Measurements from ENCODE around the gene SGF29. TPM values are rescaled to one million over a fixed set of nuclear protein-coding genes. Genes with fewer than 3 reads are reported as not detected.
"Not testable (repeated sequence)": the region's sequence is repeated elsewhere in the genome, so short reads cannot be mapped to it uniquely, and the experiment has no call there.

The SGF29 gene
- polyA plus RNA-seq, 4 donors, result 20.1 to 25.4 (median 20.9) TPM

DNA sequence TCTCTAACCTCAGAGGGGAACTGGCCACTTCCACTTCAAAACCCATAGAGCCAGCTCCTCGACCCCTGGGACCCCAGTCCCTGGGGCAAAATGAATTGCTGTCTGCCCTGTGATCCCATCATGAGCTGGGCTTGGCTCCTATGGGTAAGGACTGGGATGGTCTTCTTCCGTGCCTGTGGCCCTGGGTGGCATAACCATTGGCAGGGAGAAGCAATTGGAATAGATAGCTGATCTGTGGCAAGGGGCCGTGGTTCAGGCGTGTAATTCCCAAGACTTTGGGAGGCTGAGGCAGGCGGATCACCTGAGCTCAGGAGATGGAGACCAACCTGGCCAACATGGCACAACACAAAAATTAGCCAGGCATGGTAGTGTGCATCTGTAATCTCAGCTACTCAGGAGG lies 38.8 kb downstream of the SGF29 start:
- DNase-seq (ENCODE audit: low read depth in 4 of 4, low spot score in 3 of 4), result no peak

DNA sequence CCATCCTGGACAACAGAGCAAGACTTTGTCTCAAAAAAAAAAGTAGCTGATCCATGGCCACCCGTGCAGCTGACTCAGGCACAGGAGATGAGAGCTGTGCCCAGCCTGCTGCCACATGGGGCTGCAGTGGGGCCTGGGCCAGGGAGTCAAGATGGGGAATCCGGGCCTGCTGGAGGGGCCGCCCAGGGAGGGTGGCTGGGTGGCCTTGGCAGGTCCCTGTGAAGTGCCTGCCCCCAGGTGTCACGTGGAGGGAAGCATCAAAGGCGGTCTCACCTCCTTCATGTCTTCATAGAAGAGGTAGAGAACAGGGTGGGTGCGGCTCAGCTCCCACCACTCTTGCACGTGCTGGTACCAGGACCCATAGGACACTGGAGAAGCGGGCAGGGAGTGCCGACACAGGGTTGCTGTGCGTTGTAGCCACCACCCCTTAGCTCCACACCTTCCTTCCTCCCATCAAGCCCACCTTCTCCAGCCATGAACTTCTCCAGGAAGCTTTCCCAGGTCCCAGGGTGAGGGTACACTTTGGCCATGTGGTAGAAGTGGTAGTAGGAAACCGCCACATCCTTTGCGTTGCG lies 39.3 kb downstream of the SGF29 start:
- DNase-seq (ENCODE audit: low read depth in 4 of 4, low spot score in 3 of 4), result no peak

DNA sequence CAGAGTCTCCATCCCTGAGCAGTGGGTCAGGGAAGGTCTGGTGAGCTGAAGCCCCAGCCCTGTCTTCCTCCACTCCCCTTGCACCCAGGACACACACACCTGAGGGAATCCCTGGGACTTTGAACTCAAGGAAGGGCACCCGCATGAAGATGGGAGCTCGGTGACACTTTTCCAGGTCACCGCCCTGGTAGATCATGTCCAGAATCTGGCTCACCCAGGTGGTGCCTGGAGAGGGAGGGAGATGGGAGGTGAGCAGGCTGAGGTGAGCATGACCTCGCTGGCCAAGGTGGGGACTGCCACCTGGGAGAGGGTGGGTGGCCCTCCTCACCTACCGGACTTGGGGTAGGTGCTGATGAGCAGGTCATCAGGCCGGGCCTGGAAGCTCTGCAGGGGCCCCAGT lies 41.7 kb downstream of the SGF29 start:
- not testable (repeated sequence) for DNase-seq (ENCODE audit: low read depth in 4 of 4, low spot score in 3 of 4)

DNA sequence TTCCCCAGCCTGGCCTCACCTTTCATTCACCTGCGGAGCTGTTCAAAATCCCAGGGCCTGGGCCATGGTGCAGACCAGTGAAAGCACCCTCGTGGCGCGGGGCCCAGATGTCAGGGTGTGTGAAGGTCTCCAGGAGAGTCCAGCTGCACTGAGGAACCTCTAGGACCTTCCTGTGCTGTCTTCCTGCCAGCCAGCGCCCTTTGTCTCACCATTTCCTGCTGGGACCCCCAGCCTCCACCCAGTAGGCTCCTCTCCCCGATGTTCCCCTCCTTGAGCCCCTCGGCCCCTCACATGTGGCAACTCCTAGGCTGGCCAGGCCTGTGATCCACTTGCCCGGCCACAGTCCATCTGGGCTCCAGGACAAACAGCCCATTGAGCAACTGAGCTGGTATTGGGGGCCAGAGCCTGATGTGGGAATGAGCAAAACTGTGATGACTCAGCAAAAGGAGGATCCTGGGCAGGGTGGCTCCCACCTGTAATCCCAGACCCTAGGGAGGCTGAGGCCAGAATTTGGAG lies 42.5 kb downstream of the SGF29 start:
- DNase-seq (ENCODE audit: low read depth in 4 of 4, low spot score in 3 of 4), result no peak

DNA sequence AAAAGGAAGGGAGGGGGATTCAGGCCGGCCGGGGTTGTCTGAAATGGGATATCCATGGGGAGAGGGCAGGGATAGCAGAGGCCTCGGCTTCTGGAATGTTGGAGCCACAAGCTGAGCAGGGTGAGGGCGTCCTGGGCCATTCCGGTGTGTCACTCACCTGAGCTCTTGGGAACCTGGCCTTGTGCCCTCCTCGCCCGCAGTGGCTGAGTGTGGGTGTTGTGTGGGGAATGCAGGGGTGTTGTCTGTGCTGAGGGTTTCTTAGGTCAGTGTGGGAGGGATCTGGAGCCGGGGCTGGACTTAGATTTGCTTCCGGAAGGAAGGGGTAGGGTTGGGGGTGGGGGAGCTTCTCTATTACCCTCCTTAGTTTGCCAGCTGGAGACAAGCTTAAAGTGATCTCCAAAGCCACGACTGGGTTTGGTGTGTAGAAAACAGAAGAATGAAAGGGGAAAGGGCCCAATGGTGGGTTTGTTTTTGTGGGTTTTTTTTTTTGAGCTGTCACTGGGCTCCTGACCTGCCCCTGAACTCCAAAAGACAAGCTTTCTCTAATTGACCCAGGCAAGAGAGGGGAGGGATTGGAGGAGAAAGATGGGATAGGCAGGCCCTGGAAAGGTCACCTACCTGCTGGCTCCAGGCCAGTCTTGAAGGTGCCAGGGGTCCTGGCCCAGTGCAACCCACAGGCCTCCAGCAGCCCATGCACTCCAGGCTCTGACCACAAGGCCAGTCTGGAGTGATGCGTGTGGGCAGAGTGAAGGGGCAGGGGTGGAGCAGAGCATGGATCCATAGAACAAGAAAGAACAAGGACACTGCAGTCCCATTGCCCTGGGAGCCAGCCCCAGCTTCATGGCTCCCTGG lies 43.3 kb downstream of the SGF29 start, which contains the start of gene SULT1A2:
Gene SULT1A2, minus strand, starts transcription at position 211 of the 852 bp plus-strand sequence. CDS start 1,120 bp downstream, outside the sequence.
- peak in 1 of 4 donors; percentile 39 for DNase-seq (ENCODE audit: low read depth in 4 of 4, low spot score in 3 of 4)

DNA sequence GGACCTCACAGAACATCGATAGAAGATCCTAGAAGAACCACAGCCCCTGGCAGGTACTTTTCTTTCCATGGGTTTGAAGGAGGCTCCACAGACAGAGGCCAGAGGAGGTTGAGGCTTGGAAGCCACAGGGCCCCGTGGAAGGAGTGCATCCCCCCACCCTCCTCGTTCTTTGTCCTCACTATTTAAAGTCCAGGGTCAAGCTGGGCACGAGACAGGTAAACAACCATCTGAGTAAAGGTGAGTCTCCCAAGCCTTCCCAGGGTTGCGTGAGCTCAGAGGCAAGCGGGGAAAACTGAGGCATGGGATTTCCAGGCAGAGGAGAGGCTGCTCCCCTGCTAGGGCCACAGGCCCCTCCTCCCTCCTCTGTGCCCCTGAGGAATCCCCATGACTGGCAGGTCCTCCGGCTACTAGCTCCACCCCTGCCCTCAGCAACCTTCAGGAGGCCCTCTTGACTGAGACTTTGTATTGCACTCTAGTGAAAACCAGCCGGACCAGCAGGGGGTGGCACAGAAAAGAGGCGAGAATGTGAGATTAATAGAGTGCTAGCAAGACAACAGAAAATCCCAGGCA lies 44.1 kb downstream of the SGF29 start:
- DNase-seq (ENCODE audit: low read depth in 4 of 4, low spot score in 3 of 4), result no peak

DNA sequence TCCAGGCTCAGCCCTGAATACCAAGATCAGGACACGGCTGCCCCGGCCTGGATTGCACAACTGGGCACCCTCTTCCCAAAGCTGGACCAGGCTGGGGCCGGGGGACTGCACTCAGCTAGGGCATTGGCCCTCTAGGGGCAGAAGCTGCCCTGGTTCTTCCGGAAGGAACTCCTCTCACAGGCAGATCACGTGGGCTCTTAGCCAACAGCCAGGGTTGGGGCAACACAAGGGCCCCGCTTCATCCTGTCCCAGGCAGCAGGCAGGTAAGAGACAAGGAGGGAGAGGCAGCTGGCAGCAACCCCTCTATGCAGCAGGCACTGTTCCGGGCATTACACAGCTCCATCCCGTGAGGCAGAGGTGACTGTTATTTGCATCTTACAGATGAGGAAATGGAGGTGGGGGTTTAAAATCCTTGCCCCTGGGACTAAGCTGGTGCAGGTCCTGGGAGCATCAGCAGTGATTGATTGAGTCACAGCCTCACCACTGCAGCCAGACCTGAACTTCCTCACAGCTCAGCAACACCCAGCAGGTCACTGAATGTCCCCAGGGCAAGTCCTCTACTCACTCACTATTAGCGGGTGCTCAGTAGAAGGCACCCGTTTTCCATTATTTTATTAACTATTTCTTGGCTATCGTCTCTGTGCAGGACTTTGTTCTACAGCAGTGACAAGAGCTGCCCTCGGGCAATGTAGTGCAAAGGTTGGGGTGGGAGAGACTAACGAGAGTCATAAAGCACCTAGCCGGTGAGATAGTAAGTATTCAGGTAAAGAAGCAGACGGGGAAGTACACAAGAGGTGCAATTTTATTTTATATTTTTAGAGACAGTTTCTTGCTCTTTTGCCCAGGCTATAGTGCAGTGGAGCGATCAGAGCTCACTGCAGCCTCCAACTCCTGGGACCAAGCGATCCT lies 45.9 kb downstream of the SGF29 start:
- DNase-seq (ENCODE audit: low read depth in 4 of 4, low spot score in 3 of 4), result not testable (repeated sequence)

DNA sequence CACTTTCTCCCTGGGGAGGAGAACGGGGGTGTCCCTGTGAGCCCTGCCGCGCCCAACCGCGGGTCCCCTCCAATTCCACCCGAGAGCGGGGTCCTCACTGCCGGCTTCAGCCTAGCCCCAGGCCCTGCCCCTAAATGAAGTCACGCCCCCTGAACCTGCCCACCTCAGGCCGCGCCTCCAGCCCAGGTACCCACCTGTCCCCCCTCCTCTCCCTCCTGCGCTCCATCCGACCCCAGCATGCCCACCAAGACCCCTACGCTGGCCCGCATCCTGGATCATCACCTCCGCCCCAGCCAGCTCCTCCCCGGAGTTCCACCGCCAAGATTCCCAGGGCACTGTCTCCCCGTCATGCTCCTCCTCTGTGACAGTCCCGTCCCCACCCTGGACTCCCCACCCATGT lies 47.2 kb downstream of the SGF29 start:
- not testable (repeated sequence) for DNase-seq (ENCODE audit: low read depth in 4 of 4, low spot score in 3 of 4)

DNA sequence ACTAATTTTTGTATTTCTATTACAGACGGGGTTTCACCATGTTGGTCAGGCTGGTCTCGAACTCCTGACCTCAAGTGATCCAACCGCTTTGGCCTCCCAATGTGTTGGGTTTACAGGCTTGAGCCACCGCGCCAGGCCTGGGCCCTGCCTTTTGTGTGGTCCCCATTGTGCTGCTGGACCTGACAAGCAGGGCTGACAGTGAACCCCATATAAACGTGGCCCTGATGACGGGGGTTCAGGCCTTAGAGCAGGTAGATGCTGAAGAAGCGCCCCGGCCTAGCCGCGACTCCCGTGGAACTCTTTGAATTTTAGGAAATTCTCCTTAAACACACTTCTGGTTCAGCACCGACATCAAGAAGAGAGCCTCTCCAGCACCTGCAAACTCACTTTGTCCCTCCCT lies 47.9 kb downstream of the SGF29 start:
- not testable (repeated sequence) for DNase-seq (ENCODE audit: low read depth in 4 of 4, low spot score in 3 of 4)

DNA sequence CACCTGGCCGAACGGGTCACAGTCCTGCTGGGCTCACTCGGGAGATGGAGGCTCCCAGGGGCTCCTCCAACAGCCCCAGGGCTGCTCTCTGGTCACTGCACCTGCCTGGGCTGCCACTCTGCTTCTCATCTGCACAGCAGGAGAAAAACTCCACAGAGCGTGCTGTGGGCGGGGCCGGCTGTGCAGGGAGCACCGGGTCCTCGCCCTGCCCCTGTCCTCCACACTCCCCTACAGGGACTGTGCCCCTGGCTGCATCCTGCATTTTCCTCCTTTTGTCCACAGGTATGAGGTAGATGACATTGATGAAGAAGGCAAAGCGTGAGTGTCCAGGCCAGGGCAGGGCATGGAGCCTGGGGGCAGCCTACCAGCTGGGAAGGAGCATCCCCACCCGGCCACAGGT lies 48.3 kb downstream of the SGF29 start:
- not testable (repeated sequence) for DNase-seq (ENCODE audit: low read depth in 4 of 4, low spot score in 3 of 4)

DNA sequence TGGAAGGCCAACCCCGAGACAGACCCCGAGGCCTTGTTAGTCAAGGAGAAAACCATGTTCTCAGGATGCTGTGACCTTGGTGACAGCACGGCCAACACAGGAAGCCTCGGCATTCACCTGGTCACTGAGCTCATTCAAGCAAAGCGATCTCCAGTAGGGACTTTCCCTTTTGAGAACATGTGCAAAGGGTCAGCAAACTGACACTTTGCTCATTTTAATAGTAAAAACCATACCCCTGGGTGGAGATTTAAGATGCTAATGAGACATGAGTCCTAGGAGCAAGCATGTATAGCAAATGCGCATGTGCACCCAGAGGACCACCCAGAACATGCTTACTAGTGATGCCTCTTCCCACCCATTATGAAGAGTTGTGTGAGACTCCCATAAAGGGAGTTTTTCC lies 48.8 kb downstream of the SGF29 start:
- no peak for DNase-seq (ENCODE audit: low read depth in 4 of 4, low spot score in 3 of 4)

DNA sequence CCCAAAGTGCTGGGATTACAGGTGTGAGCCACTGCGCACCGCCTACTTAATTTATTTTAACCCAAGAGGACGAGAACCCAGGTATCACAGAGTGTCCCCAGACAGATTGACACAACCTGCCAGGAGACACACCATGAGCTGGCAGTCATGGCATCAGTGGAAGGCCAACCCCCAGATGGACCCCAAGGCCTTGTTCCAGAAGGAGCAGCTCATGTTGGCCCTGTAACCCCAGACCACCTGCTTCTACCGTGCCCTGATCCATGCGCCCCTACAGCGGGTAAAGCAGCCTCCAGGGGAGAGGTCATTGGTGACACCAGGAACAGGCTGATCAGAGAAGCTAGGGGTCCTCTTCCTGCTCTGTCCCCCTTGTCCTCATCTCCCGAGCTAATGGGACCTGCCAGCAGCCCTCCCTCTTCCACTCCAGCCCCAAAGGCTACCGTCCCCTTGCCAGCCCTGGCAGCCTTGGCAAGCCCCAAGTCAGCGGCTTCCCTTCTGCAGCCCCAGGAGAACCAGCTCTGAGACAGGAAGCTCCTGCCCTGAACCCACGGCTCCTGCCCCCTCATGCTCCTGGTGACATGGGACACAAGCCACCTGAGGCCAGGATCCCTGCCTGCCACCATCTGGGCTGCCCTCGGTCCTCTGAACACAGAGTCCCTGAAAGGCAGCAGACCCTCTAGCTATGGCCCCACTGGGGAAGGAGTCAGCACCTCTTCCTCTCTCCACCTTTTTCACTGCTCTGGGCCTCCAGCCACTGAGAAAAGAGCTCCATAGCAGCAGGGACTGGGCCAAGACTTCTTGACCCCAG lies 49.9 kb downstream of the SGF29 start:
- no peak for DNase-seq (ENCODE audit: low read depth in 4 of 4, low spot score in 3 of 4)

DNA sequence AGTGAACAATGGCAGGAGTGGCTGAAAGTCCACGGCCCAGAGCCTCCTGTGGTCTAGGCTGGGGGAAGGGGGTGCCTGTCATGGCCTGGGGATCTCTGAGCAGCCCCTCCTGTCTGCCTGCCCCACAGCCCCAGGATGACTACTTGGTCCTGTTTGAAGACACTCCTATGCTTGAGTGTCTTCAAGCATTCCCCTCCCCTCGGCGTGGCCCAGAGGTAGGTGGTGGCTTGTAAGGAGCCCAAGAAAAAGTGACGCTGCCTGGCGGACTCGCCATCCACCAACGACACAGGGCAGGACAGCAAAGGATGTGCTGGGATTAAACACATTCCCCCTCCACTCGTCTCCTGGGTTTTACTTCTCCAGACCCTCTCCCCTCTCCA lies 50.5 kb downstream of the SGF29 start:
- no peak for DNase-seq (ENCODE audit: low read depth in 4 of 4, low spot score in 3 of 4)

DNA sequence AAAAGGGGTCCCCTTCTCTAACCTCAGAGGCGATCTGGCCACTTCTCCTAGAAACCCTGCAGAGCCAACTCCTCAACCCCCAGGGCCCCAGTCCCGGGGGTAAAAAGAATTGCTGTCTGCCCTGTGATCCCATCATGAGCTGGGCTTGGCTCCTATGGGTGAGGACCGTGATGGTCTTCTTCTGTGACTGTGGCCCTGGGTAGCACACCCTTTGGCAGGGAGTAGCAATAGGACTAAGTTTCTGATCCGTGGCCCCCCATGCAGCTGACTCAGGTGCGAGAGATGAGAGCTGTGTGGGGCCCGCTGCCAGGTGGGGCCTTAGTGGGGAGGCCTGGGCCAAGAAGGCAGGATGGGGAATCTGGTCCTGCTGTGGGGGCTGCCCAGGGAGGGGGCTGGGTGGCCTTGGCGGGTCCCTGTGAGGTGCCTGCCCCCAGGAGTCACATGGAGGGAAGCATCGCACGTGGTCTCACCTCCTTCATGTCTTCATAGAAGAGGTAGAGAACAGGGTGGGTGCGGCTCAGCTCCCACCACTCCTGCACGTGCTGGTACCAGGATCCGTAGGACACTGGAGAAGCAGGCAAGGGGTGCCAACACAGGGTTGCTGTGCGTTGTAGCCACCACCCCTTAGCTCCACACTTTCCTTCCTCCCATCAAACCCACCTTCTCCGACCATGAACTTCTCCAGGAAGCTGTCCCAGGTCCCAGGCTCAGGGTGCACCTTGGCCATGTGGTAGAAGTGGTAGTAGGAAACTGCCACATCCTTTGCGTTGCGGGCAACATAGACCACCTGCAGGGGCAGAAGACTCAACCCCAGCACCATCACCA lies 52.8 kb downstream of the SGF29 start:
- DNase-seq (ENCODE audit: low read depth in 4 of 4, low spot score in 3 of 4), result no peak

DNA sequence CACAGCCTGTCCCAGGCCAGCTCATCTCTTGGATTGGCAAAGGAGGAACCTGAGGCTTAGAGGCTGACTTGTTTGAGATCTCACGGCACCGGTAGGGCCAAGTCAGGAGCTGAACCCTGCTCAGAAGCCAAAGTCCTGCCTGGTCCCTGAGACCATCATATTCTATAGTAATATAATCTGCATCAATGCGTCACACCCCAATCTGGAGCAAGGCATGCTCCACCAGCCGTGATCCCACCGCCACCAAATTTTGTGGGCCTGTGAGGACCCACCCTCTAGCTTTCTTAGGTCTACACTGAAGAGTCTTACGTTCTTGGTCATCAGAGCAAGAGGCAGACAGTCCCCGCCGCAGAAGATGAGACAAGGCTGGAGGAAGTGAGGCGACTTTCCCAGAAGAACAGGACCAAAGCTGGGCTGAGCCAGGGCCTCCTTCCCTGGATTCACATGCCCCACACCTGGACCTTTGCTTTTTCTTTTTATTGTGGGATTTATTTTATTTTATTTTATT lies 53.5 kb downstream of the SGF29 start:
- no peak for DNase-seq (ENCODE audit: low read depth in 4 of 4, low spot score in 3 of 4)

DNA sequence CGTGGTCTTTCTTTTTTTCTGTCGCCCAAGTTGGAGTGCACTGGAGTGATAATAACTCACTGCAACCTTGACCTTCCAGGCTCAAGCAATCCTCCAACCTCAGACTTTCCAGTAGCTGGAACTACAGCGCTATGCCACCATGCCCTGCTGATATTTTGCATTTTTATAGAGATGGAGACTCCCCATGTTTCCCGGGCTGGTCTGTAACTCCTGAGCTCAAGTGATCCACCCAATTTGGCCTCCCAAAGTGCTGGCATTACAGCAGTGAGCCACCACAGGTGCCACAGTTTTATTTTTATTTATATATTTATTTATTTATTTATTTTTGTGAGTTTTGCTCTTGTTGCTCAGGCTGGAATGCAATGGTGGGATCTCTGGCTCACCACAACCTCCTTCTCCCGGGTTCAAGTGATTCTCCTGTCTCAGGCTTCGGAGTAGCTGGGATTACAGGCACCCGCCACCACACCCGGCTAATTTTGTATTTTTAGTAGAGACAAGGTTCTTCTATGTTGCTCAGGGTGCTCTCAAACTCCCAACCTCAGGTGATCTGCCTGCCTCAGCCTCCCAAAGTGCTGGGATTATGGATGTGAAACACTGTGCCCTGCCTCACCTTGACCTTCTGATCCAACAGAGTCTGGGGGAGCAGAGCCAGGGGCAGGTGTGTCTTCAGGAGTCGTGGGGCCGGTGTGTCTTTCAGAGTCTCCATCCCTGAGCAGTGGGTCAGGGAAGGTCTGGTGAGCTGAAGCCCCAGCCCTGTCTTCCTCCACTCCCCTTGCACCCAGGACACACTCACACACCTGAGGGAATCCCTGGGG lies 54.2 kb downstream of the SGF29 start:
- not testable (repeated sequence) for DNase-seq (ENCODE audit: low read depth in 4 of 4, low spot score in 3 of 4)

DNA sequence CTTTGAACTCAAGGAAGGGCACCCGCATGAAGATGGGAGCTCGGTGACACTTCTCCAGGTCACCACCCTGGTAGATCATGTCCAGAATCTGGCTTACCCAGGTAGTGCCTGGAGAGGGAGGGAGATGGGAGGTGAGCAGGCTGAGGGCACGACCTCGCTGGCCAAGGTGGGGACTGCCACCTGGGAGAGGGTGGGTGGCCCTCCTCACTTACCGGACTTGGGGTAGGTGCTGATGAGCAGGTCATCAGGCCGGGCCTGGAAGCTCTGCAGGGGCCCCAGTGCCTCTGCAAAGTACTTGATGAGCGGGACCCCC lies 54.7 kb downstream of the SGF29 start:
- not testable (repeated sequence) for DNase-seq (ENCODE audit: low read depth in 4 of 4, low spot score in 3 of 4)

Data from left renal pelvis (tissue), 4 donors.